ENCODE results near the gene VSTM4.

VSTM4 gene

DNA sequence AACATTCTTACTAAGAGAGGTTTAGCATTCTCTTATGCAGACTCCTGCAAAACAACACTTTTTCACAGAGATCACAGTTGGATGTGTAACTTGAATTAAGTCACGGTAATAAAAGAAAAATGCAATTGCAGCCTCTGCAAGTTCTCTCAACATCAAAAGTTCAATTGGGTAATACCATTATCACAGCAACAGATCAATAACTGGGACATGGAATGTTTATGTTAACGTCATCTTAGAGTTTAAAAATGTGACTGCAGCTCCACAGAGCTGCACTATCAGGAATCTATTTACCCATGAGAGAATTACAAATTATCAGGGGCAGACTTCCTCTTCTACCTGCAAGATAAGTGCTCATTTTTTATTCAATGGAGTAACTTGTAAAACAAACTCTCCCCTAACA is 86.7 kb downstream of the VSTM4 start:
- no peaks in the 10 kb centered on the region for H3K36me3 ChIP-seq (ENCODE audit: insufficient read depth, insufficient read length, low read length)
- H3K9ac ChIP-seq (ENCODE audit: insufficient read length, low read depth): no peak overlapping the region
- H3K9me3 ChIP-seq (ENCODE audit: insufficient read depth, low read length): no peaks in the 10 kb centered on the region
- H3K4me1 ChIP-seq (ENCODE audit: insufficient read depth, insufficient read length): no peaks in the 10 kb centered on the region
- H3K27me3 ChIP-seq (ENCODE audit: insufficient read depth, insufficient read length): no peaks in the 10 kb centered on the region
- no peak overlapping the region for H3K4me3 ChIP-seq (ENCODE audit: insufficient read length, low read depth)
- DNase-seq (ENCODE audit: low read depth, low spot score): no peak
- TF ChIP-seq ZNF274 (IDR thresholded peaks at IDR 0.05; ENCODE audit: low read depth, low read length) (no peak), YY1 (IDR thresholded peaks at IDR 0.05; ENCODE audit: insufficient read depth, insufficient read length) (no peak), SUZ12 (IDR thresholded peaks at IDR 0.05; ENCODE audit: extremely low read depth, insufficient read depth, insufficient read length) (no peak)

GRCh38 chr10:49025347-49025983 is 89.9 kb downstream of the VSTM4 start:
- no peaks in the 10 kb centered on the region for H3K4me1 ChIP-seq (ENCODE audit: insufficient read depth, insufficient read length)
- H3K9ac ChIP-seq (ENCODE audit: insufficient read length, low read depth): no peak overlapping the region
- no peaks in the 10 kb centered on the region for H3K9me3 ChIP-seq (ENCODE audit: insufficient read depth, low read length)
- TF ChIP-seq ZNF274 (IDR thresholded peaks at IDR 0.05; ENCODE audit: low read depth, low read length) (no peak), YY1 (IDR thresholded peaks at IDR 0.05; ENCODE audit: insufficient read depth, insufficient read length) (no peak)
- H3K36me3 ChIP-seq (ENCODE audit: insufficient read depth, insufficient read length, low read length): no peaks in the 10 kb centered on the region
- no peak for DNase-seq (ENCODE audit: low read depth, low spot score)
- no peaks in the 10 kb centered on the region for H3K27me3 ChIP-seq (ENCODE audit: insufficient read depth, insufficient read length)
- H3K4me3 ChIP-seq (ENCODE audit: insufficient read length, low read depth): no peak overlapping the region

DNA sequence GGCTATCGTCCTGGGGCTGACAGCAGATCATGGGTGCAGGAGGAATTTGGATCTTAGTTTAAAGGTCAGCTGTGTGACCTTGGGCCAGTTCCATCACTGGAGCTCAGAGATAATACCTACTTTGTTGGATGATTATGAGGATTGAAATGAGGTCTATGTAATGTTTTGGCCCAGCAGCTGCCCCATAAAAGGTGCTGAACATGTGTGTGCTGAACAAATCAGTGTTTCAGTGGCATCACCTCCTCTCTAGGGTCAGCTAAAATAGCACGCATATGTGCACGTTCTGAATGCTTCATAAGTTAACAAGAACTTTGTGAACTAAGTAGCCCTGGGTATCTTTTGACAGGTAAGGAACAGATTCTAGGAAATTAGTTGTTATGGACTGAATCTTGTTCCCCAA is 90.8 kb downstream of the VSTM4 start:
- no peak for TF ChIP-seq ZNF274 (IDR thresholded peaks at IDR 0.05; ENCODE audit: low read depth, low read length)
- TF ChIP-seq SUZ12 (IDR thresholded peaks at IDR 0.05; ENCODE audit: extremely low read depth, insufficient read depth, insufficient read length): no peak
- TF ChIP-seq YY1 (IDR thresholded peaks at IDR 0.05; ENCODE audit: insufficient read depth, insufficient read length): no peak
- H3K9me3 ChIP-seq (ENCODE audit: insufficient read depth, low read length): no peaks in the 10 kb centered on the region
- H3K4me1 ChIP-seq (ENCODE audit: insufficient read depth, insufficient read length): no peaks in the 10 kb centered on the region
- H3K36me3 ChIP-seq (ENCODE audit: insufficient read depth, insufficient read length, low read length): no peaks in the 10 kb centered on the region
- no peak overlapping the region for H3K4me3 ChIP-seq (ENCODE audit: insufficient read length, low read depth)
- H3K9ac ChIP-seq (ENCODE audit: insufficient read length, low read depth): no peak overlapping the region
- H3K27me3 ChIP-seq (ENCODE audit: insufficient read depth, insufficient read length): no peaks in the 10 kb centered on the region
- no peak for DNase-seq (ENCODE audit: low read depth, low spot score)

DNA sequence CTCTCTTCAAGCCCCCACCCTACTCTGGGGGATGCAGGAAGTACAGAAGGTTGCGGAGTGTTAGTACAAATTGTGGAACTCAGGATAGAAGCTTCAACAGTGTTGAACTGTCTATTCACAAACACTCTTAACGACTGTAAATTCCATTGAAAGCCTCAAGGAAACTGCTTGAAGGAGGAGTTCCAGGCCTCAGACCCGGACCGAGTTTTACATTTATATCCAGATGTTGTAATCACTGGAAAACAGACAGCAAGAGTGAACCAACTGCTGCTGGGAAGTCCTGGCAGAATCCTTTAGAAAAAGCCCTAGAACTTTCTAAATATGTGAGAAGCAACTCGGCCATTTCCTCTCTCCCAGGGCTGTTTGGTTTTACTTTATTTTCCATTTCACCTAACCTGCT is 91.6 kb downstream of the VSTM4 start:
- Histone ChIP-seq H3K9ac (ENCODE audit: insufficient read length, low read depth) (no peak overlapping the region), H3K4me1 (ENCODE audit: insufficient read depth, insufficient read length) (no peaks in the 10 kb centered on the region), H3K4me3 (ENCODE audit: insufficient read length, low read depth) (no peak overlapping the region), H3K27me3 (ENCODE audit: insufficient read depth, insufficient read length) (no peaks in the 10 kb centered on the region), H3K36me3 (ENCODE audit: insufficient read depth, insufficient read length, low read length) (no peaks in the 10 kb centered on the region), H3K9me3 (ENCODE audit: insufficient read depth, low read length) (no peaks in the 10 kb centered on the region)
- no peak for TF ChIP-seq SUZ12 (IDR thresholded peaks at IDR 0.05; ENCODE audit: extremely low read depth, insufficient read depth, insufficient read length)
- no peak for TF ChIP-seq YY1 (IDR thresholded peaks at IDR 0.05; ENCODE audit: insufficient read depth, insufficient read length)
- TF ChIP-seq ZNF274 (IDR thresholded peaks at IDR 0.05; ENCODE audit: low read depth, low read length): no peak
- no peak for DNase-seq (ENCODE audit: low read depth, low spot score)

DNA sequence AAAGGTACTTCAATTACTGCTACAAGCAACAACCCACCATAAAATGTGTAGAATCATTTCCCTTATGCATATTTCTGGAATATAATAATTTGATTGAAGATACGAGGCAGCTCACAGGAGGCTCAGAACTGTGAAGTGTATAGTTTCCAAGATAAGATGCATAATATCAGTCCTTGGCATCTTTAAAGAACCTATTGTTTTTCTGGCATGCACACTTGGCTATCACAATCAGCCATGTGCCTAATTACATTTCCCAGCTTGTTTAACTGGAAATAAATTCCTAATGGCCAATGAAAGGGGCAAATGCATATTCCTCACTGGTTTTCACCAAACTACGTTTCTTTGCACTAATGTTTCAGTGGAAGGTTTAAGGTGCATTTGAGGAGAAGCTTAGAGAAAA is 92.3 kb downstream of the VSTM4 start:
- H3K27me3 ChIP-seq (ENCODE audit: insufficient read depth, insufficient read length): no peaks in the 10 kb centered on the region
- TF ChIP-seq YY1 (IDR thresholded peaks at IDR 0.05; ENCODE audit: insufficient read depth, insufficient read length) (no peak), SUZ12 (IDR thresholded peaks at IDR 0.05; ENCODE audit: extremely low read depth, insufficient read depth, insufficient read length) (no peak), ZNF274 (IDR thresholded peaks at IDR 0.05; ENCODE audit: low read depth, low read length) (no peak)
- H3K4me3 ChIP-seq (ENCODE audit: insufficient read length, low read depth): no peak overlapping the region
- H3K9me3 ChIP-seq (ENCODE audit: insufficient read depth, low read length): no peaks in the 10 kb centered on the region
- H3K9ac ChIP-seq (ENCODE audit: insufficient read length, low read depth): no peak overlapping the region
- H3K4me1 ChIP-seq (ENCODE audit: insufficient read depth, insufficient read length): no peaks in the 10 kb centered on the region
- no peaks in the 10 kb centered on the region for H3K36me3 ChIP-seq (ENCODE audit: insufficient read depth, insufficient read length, low read length)
- no peak for DNase-seq (ENCODE audit: low read depth, low spot score)

GRCh38 chr10:49021685-49022084 is 93.6 kb downstream of the VSTM4 start:
- Histone ChIP-seq H3K27me3 (ENCODE audit: insufficient read depth, insufficient read length) (no peaks in the 10 kb centered on the region), H3K9me3 (ENCODE audit: insufficient read depth, low read length) (no peaks in the 10 kb centered on the region), H3K9ac (ENCODE audit: insufficient read length, low read depth) (no peak overlapping the region), H3K4me3 (ENCODE audit: insufficient read length, low read depth) (no peak overlapping the region), H3K4me1 (ENCODE audit: insufficient read depth, insufficient read length) (no peaks in the 10 kb centered on the region), H3K36me3 (ENCODE audit: insufficient read depth, insufficient read length, low read length) (no peaks in the 10 kb centered on the region)
- no peak for DNase-seq (ENCODE audit: low read depth, low spot score)
- TF ChIP-seq YY1 (IDR thresholded peaks at IDR 0.05; ENCODE audit: insufficient read depth, insufficient read length) (no peak), SUZ12 (IDR thresholded peaks at IDR 0.05; ENCODE audit: extremely low read depth, insufficient read depth, insufficient read length) (no peak), ZNF274 (IDR thresholded peaks at IDR 0.05; ENCODE audit: low read depth, low read length) (no peak)

DNA sequence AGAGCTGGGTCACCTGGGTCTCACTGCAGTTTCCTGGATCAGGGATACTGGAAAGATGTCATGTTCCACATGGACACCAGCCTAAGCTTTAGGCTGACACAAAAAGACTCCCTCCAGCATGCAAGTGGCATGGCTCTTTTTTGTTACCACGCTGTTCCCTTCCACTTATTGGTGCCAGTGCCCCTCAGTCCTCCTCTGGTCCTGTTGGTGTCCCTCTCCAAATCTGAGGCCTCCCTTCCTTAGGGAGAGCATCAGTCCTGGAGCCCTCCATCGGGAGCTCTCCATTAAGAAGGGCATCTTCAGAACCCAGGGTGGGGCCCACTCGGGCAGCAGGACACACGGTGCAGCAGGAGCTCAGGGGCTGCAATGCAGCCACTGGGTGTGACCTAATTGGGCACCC is 99.6 kb downstream of the VSTM4 start:
- H3K36me3 ChIP-seq (ENCODE audit: insufficient read depth, insufficient read length, low read length): no peaks in the 10 kb centered on the region
- DNase-seq (ENCODE audit: low read depth, low spot score): no peak
- TF ChIP-seq YY1 (IDR thresholded peaks at IDR 0.05; ENCODE audit: insufficient read depth, insufficient read length): no peak
- TF ChIP-seq SUZ12 (IDR thresholded peaks at IDR 0.05; ENCODE audit: extremely low read depth, insufficient read depth, insufficient read length): no peak
- TF ChIP-seq ZNF274 (IDR thresholded peaks at IDR 0.05; ENCODE audit: low read depth, low read length): no peak
- peaks cover 3% of the 10 kb centered on the region for H3K4me1 ChIP-seq (ENCODE audit: insufficient read depth, insufficient read length)
- H3K9me3 ChIP-seq (ENCODE audit: insufficient read depth, low read length): no peaks in the 10 kb centered on the region
- H3K9ac ChIP-seq (ENCODE audit: insufficient read length, low read depth): no peak overlapping the region
- no peaks in the 10 kb centered on the region for H3K27me3 ChIP-seq (ENCODE audit: insufficient read depth, insufficient read length)
- H3K4me3 ChIP-seq (ENCODE audit: insufficient read length, low read depth): no peak overlapping the region

Data from NT2/D1 (cell line).